Natural killer cell (primary cell): ENCODE results near the gene EFHD1. TPM values are rescaled to one million over a fixed set of nuclear protein-coding genes. Genes with fewer than 3 reads are reported as not detected.

ENCODE experiments used
- ATAC-seq, 3 donors: fragments of 150-1000 bp in 2 of 3; fragments of 200-7000 bp in 1 of 3; cut with Tn5 transposase; 1 replicate in 1 of 3; 2 replicates in 2 of 3; pipeline ENCODE4 v1.10.0; 2021; ENCODE audit warnings: mild to moderate bottlenecking in 2 of 3, moderate library complexity in 2 of 3
- DNase-seq, 2 donors: peaks; one replicate each; pipeline versions ENCODE4 v3.0.0 to v3.0.0-alpha.2; 2013 to 2021; ENCODE audit warnings: mixed read lengths in 1 of 2
- H3K27ac ChIP-seq: one replicate; pipeline ENCODE4 v1.5.1; 2013; ENCODE audit warnings: mild to moderate bottlenecking, low read length
- H3K27me3 ChIP-seq: one replicate; pipeline ENCODE4 v1.6.1; 2013; ENCODE audit warnings: low read length; ENCODE audit not compliant: control insufficient read depth, insufficient read depth
- H3K36me3 ChIP-seq: one replicate; pipeline ENCODE4 v1.6.1; 2013; ENCODE audit warnings: low read length; ENCODE audit not compliant: control insufficient read depth, insufficient read depth
- H3K4me1 ChIP-seq: one replicate; pipeline ENCODE4 v1.6.1; 2013; ENCODE audit warnings: low read length; ENCODE audit not compliant: control insufficient read depth, insufficient read depth
- H3K4me3 ChIP-seq: one replicate; pipeline ENCODE4 v1.5.1; 2013; ENCODE audit warnings: low read length
- H3K9me3 ChIP-seq: one replicate; pipeline ENCODE4 v1.6.1; 2013; ENCODE audit warnings: low read length; ENCODE audit not compliant: control insufficient read depth, insufficient read depth
- H3K27ac Mint-ChIP-seq, 2 donors: one replicate each; pipeline ENCODE4 v1.8.0; 2022; ENCODE audit warnings: mild to moderate bottlenecking in 2 of 2, mixed read lengths in 2 of 2, moderate library complexity in 1 of 2
- H3K27me3 Mint-ChIP-seq, 2 donors: one replicate each; pipeline ENCODE4 v1.8.0; 2022; ENCODE audit warnings: low read depth in 2 of 2, mixed read lengths in 2 of 2
- H3K36me3 Mint-ChIP-seq: one replicate; pipeline ENCODE4 v1.8.0; 2022; ENCODE audit warnings: mixed read lengths
- H3K4me1 Mint-ChIP-seq, 2 donors: one replicate each; pipeline ENCODE4 v1.8.0; 2022; ENCODE audit warnings: mixed read lengths in 2 of 2
- H3K4me3 Mint-ChIP-seq: one replicate; pipeline ENCODE4 v1.8.0; 2022; ENCODE audit warnings: mild to moderate bottlenecking, moderate library complexity, mixed read lengths
- H3K9me3 Mint-ChIP-seq, 2 donors: one replicate each; pipeline ENCODE4 v1.8.0; 2022; ENCODE audit warnings: mixed read lengths in 2 of 2
- CTCF ChIP-seq: fragments of 200-600 bp; IDR thresholded peaks from one replicate; pipeline ENCODE4 v1.8.0; 2022; ENCODE audit warnings: antibody characterized with exemption
- WGBS: methylation state at CpG from one replicate; pipeline ENCODE4 v1.1.7; 2013; ENCODE audit warnings: missing lambda C conversion rate; ENCODE audit not compliant: insufficient coverage; 5-methylcytosine and 5-hydroxymethylcytosine counted together
- intact Hi-C: fragments of 100-400 bp; cut with micrococcal nuclease; formaldehyde crosslinking; loops from one replicate; pipeline ENCODE4 v1.14.2; 2022
- total RNA-seq, 4 donors: library from RNA; stranded (reverse); fragments of 120-200 nt in 1 of 4; gene quantifications; one replicate each; pipeline versions ENCODE4 v1.2.3 to v1.2.4, GENCODE V29; 2013 to 2022

EFHD1 gene
- total RNA-seq, 3 donors from 2014 or later (not counting 1 experiment from before 2014, with no cell fraction given) = 0.58 TPM; not detected in 2

GRCh38 chr2:232637866-232638583 is 4.6 kb downstream of the EFHD1 start:
- Histone ChIP-seq H3K36me3 (no peaks in the 10 kb centered on the region), H3K4me3 (no peak overlapping the region), H3K27me3 (peaks cover 14% of the 10 kb centered on the region), H3K9me3 (no peaks in the 10 kb centered on the region), H3K4me1 (peaks cover 12% of the 10 kb centered on the region), H3K27ac (no peak overlapping the region)
- H3K27me3 Mint-ChIP-seq = peaks cover 34 to 51% of the 10 kb centered on the region in 2 donors
- ATAC-seq (no peak), DNase-seq (no peak)
- H3K9me3 Mint-ChIP-seq = no peaks in the 10 kb centered on the region
- intact Hi-C loops = no loop called here
- peaks cover 0 to under 1% of the 10 kb centered on the region in 2 donors for H3K4me1 Mint-ChIP-seq
- H3K4me3 Mint-ChIP-seq = no peak overlapping the region
- H3K27ac Mint-ChIP-seq = no peak overlapping the region
- 81% methylated on average over 10 of the region's 11 CpGs for WGBS
- TF ChIP-seq CTCF = no peak
- H3K36me3 Mint-ChIP-seq = no peaks in the 10 kb centered on the region

- Histone ChIP-seq H3K36me3 (no peaks in the 10 kb centered on the region), H3K4me3 (no peak overlapping the region), H3K27ac (no peak overlapping the region), H3K9me3 (no peaks in the 10 kb centered on the region), H3K4me1 (no peaks in the 10 kb centered on the region), H3K27me3 (peaks cover 2% of the 10 kb centered on the region)
- WGBS = 93% methylated on average over 11 of the region's 11 CpGs
- Mint-ChIP-seq H3K27me3 (peaks cover 25 to 37% of the 10 kb centered on the region in 2 donors), H3K4me1 (no peaks in the 10 kb centered on the region), H3K36me3 (no peaks in the 10 kb centered on the region), H3K9me3 (no peaks in the 10 kb centered on the region), H3K27ac (no peak overlapping the region), H3K4me3 (no peak overlapping the region)
- ATAC-seq (no peak), DNase-seq (no peak)
- TF ChIP-seq CTCF = no peak
- intact Hi-C loops = no loop called here
Observed at GRCh38 chr2:232641153-232641848, 7.9 kb downstream of the EFHD1 start.

GRCh38 chr2:232643147-232643425 is 9.7 kb downstream of the EFHD1 start:
- H3K4me3 Mint-ChIP-seq = no peak overlapping the region
- Histone ChIP-seq H3K4me1 (no peaks in the 10 kb centered on the region), H3K4me3 (no peak overlapping the region), H3K36me3 (no peaks in the 10 kb centered on the region), H3K9me3 (no peaks in the 10 kb centered on the region), H3K27me3 (peaks cover 2% of the 10 kb centered on the region), H3K27ac (no peak overlapping the region)
- WGBS = 76% methylated on average over 3 of the region's 3 CpGs
- no peak for ATAC-seq
- intact Hi-C loops = no loop called here
- DNase-seq = no peak
- H3K36me3 Mint-ChIP-seq = no peaks in the 10 kb centered on the region
- H3K27me3 Mint-ChIP-seq = peaks cover 14 to 21% of the 10 kb centered on the region in 2 donors
- no peak for TF ChIP-seq CTCF
- H3K9me3 Mint-ChIP-seq = no peaks in the 10 kb centered on the region
- H3K4me1 Mint-ChIP-seq = no peaks in the 10 kb centered on the region
- no peak overlapping the region for H3K27ac Mint-ChIP-seq
